ENCODE data around the gene LARP1.

- TF ChIP-seq CTCF (conservative IDR thresholded peaks at IDR 0.05; ENCODE audit: low read depth, low read length) = no peak
- no peak for TF ChIP-seq EZH2phosphoT487 (IDR thresholded peaks at IDR 0.05; ENCODE audit: borderline replicate concordance, low read length)
Observed at GRCh38 chr5:154776167-154776566, 21.0 kb downstream of the LARP1 start.
